Neural cell (in vitro differentiated cells): Measurements from ENCODE around the gene ALKBH3. TPM values are rescaled to one million over a fixed set of nuclear protein-coding genes. Genes with fewer than 3 reads are reported as not detected.

Experiments used
- H2AFZ ChIP-seq: fragments of 200-600, 300-800 bp; sonication (generic), shearing (Covaris generic); 2 replicates; pipeline ENCODE4 v1.6.0; 2014; ENCODE audit warnings: low read depth, mild to moderate bottlenecking, antibody characterized with exemption, low read length, moderate library complexity
- H3F3A ChIP-seq: fragments of 200-600 bp; shearing (Covaris generic); 2 replicates; pipeline ENCODE4 v1.6.1; 2016; ENCODE audit warnings: mild to moderate bottlenecking, moderate library complexity, mixed read lengths, antibody characterized with exemption, low read length; ENCODE audit not compliant: insufficient read depth, poor library complexity, severe bottlenecking
- H3K27ac ChIP-seq: fragments of 200-600, 300-800 bp; sonication (generic), shearing (Covaris generic); 2 replicates; pipeline ENCODE4 v1.5.1; 2014; ENCODE audit warnings: mild to moderate bottlenecking, low read length, moderate library complexity
- H3K27me3 ChIP-seq: fragments of 300-800, 200-600 bp; sonication (generic), shearing (Covaris generic); 2 replicates; pipeline ENCODE4 v1.6.0; 2014; ENCODE audit warnings: mild to moderate bottlenecking, low read depth, low read length, moderate library complexity; ENCODE audit not compliant: insufficient read depth
- H3K36me3 ChIP-seq: fragments of 300-800, 200-600 bp; sonication (generic), shearing (Covaris generic); 2 replicates; pipeline ENCODE4 v1.5.1; 2014; ENCODE audit warnings: mild to moderate bottlenecking, antibody characterized with exemption, low read length, moderate library complexity; ENCODE audit not compliant: insufficient read depth
- H3K4me2 ChIP-seq: fragments of 300-800, 200-600 bp; sonication (generic), shearing (Covaris generic); 2 replicates; pipeline ENCODE4 v1.6.0; 2014; ENCODE audit warnings: mild to moderate bottlenecking, low read length
- H3K4me3 ChIP-seq: fragments of 300-800, 200-600 bp; sonication (generic), shearing (Covaris generic); 2 replicates; pipeline ENCODE4 v1.5.1; 2014; ENCODE audit warnings: mild to moderate bottlenecking, low read length, moderate library complexity
- H3K79me2 ChIP-seq: fragments of 200-600 bp; shearing (Covaris generic); replicated peaks from 2 replicates; pipeline ENCODE4 v1.6.0; 2014; ENCODE audit warnings: mild to moderate bottlenecking, low read length, moderate library complexity; ENCODE audit not compliant: insufficient read depth
- H3K9ac ChIP-seq: fragments of 300-800, 200-600 bp; sonication (generic), shearing (Covaris generic); 2 replicates; pipeline ENCODE4 v1.6.1; 2016; ENCODE audit warnings: mild to moderate bottlenecking, low read length, mixed read lengths
- H3K9me2 ChIP-seq: fragments of 200-600 bp; shearing (Covaris generic); 2 replicates; pipeline ENCODE4 v1.6.1; 2016; ENCODE audit warnings: mild to moderate bottlenecking, low read length, mixed read lengths; ENCODE audit not compliant: insufficient read depth
- H3K9me3 ChIP-seq: fragments of 200-600, 300-800 bp; sonication (generic), shearing (Covaris generic); 2 replicates; pipeline ENCODE4 v1.6.1; 2016; ENCODE audit warnings: mild to moderate bottlenecking, mixed run types, low read length, moderate library complexity, mixed read lengths
- H4K20me1 ChIP-seq: fragments of 200-600 bp; shearing (Covaris generic); 2 replicates; pipeline ENCODE4 v1.6.1; 2016; ENCODE audit warnings: mild to moderate bottlenecking, mixed run types; ENCODE audit not compliant: insufficient read depth
- EP300 ChIP-seq: fragments of 450-650 bp; conservative IDR thresholded peaks from 2 replicates; pipeline ENCODE4 v1.6.1; 2014; ENCODE audit warnings: antibody characterized with exemption, mild to moderate bottlenecking, moderate library complexity; ENCODE audit not compliant: poor library complexity, severe bottlenecking
- EZH2 ChIP-seq: fragments of 200-600, 300-800 bp; shearing (Covaris generic), sonication (generic); IDR thresholded peaks from 2 replicates; pipeline ENCODE4 v1.6.1; 2014; ENCODE audit warnings: antibody characterized with exemption, low read length, borderline replicate concordance, mild to moderate bottlenecking; ENCODE audit not compliant: insufficient read depth, poor library complexity, severe bottlenecking
- MXI1 ChIP-seq: fragments of 450-650 bp; conservative IDR thresholded peaks from 2 replicates; pipeline ENCODE4 v1.6.1; 2014; ENCODE audit warnings: antibody characterized with exemption, mild to moderate bottlenecking; ENCODE audit not compliant: poor library complexity, severe bottlenecking
- POLR2AphosphoS5 ChIP-seq: IDR thresholded peaks from 2 replicates; pipeline ENCODE4 v1.6.1; 2012
- RAD21 ChIP-seq: fragments of 450-650 bp; conservative IDR thresholded peaks from 2 replicates; pipeline ENCODE4 v1.6.1; 2014; ENCODE audit warnings: antibody characterized with exemption, mild to moderate bottlenecking, moderate library complexity
- SMC3 ChIP-seq: fragments of 450-650 bp; conservative IDR thresholded peaks from 2 replicates; pipeline ENCODE4 v1.6.1; 2014; ENCODE audit warnings: antibody characterized with exemption, mild to moderate bottlenecking, moderate library complexity; ENCODE audit not compliant: poor library complexity
- TAF1 ChIP-seq: IDR thresholded peaks from 2 replicates; pipeline ENCODE4 v1.6.1; 2012; ENCODE audit warnings: low read depth
- polyA plus RNA-seq: library from polyadenylated mRNA; depleted of rRNA; stranded (reverse); fragments of >200 nt; gene quantifications from 2 replicates; pipeline ENCODE4 v1.2.3, GENCODE V29; 2014
- TF ChIP-seq, protein P1 (sequence below): fragments of 450-650 bp; IDR thresholded peaks from 2 replicates; pipeline ENCODE4 v1.5.1; 2014; ENCODE audit warnings: antibody characterized with exemption, mild to moderate bottlenecking, moderate library complexity; ENCODE audit not compliant: poor library complexity, severe bottlenecking
- TF ChIP-seq, protein P2 (sequence below): IDR thresholded peaks from 2 replicates; pipeline ENCODE4 v1.6.1; 2012; ENCODE audit warnings: borderline replicate concordance

Gene ALKBH3
- polyA plus RNA-seq, 1 donor from 2014 or later: 27.0 TPM

DNA sequence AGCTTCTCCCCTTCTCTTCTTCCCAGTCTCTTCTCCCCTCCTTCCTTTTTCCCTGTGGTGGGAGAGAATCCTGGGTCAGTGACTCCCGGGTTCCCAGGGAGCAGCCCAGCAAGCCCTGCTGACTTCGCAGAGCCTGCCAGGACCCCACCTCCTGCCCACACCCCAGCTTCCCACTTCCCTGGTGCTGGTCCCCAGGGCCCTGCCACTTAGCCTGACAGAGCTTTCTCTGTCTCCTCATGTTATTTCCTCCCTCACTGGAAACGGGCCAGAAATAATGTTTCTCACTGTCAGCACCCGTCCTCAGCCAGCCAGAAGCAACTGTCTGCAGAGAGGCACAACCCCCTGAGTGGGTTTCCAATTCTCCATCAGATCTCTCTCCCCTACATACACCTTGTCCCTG, 88.9 kb downstream of the ALKBH3 start:
- no peaks in the 10 kb centered on the region for H4K20me1 ChIP-seq
- no peaks in the 10 kb centered on the region for H3K36me3 ChIP-seq
- no peak overlapping the region for H2AFZ ChIP-seq
- no peak overlapping the region for H3K27ac ChIP-seq
- H3K27me3 ChIP-seq: no peaks in the 10 kb centered on the region
- H3K79me2 ChIP-seq: no peaks in the 10 kb centered on the region
- H3K9me2 ChIP-seq: no peaks in the 10 kb centered on the region
- no peak overlapping the region for H3K4me3 ChIP-seq
- no peaks in the 10 kb centered on the region for H3F3A ChIP-seq
- no peaks in the 10 kb centered on the region for H3K9me3 ChIP-seq
- H3K4me2 ChIP-seq: no peak overlapping the region
- TF ChIP-seq EP300: no peak
- TF ChIP-seq MXI1: no peak
- TF ChIP-seq, protein P1, sequence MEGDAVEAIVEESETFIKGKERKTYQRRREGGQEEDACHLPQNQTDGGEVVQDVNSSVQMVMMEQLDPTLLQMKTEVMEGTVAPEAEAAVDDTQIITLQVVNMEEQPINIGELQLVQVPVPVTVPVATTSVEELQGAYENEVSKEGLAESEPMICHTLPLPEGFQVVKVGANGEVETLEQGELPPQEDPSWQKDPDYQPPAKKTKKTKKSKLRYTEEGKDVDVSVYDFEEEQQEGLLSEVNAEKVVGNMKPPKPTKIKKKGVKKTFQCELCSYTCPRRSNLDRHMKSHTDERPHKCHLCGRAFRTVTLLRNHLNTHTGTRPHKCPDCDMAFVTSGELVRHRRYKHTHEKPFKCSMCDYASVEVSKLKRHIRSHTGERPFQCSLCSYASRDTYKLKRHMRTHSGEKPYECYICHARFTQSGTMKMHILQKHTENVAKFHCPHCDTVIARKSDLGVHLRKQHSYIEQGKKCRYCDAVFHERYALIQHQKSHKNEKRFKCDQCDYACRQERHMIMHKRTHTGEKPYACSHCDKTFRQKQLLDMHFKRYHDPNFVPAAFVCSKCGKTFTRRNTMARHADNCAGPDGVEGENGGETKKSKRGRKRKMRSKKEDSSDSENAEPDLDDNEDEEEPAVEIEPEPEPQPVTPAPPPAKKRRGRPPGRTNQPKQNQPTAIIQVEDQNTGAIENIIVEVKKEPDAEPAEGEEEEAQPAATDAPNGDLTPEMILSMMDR: no peak
- TF ChIP-seq POLR2AphosphoS5: no peak
- no peak for TF ChIP-seq RAD21
- TF ChIP-seq EZH2: no peak
- TF ChIP-seq TAF1: no peak
- TF ChIP-seq, protein P2, sequence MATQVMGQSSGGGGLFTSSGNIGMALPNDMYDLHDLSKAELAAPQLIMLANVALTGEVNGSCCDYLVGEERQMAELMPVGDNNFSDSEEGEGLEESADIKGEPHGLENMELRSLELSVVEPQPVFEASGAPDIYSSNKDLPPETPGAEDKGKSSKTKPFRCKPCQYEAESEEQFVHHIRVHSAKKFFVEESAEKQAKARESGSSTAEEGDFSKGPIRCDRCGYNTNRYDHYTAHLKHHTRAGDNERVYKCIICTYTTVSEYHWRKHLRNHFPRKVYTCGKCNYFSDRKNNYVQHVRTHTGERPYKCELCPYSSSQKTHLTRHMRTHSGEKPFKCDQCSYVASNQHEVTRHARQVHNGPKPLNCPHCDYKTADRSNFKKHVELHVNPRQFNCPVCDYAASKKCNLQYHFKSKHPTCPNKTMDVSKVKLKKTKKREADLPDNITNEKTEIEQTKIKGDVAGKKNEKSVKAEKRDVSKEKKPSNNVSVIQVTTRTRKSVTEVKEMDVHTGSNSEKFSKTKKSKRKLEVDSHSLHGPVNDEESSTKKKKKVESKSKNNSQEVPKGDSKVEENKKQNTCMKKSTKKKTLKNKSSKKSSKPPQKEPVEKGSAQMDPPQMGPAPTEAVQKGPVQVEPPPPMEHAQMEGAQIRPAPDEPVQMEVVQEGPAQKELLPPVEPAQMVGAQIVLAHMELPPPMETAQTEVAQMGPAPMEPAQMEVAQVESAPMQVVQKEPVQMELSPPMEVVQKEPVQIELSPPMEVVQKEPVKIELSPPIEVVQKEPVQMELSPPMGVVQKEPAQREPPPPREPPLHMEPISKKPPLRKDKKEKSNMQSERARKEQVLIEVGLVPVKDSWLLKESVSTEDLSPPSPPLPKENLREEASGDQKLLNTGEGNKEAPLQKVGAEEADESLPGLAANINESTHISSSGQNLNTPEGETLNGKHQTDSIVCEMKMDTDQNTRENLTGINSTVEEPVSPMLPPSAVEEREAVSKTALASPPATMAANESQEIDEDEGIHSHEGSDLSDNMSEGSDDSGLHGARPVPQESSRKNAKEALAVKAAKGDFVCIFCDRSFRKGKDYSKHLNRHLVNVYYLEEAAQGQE: no peak
- no peak for TF ChIP-seq SMC3
- H3K9ac ChIP-seq: no peak overlapping the region

Other genes with a start within 250 kb of the ALKBH3 start
- 56.9 and 58.8 TPM in 2 replicates for gene HSD17B12, start 200.1 kb upstream of the ALKBH3 start, polyA plus RNA-seq
- 49.9 and 53.2 TPM in 2 replicates for gene C11orf96, start 61.8 kb downstream of the ALKBH3 start, polyA plus RNA-seq
- gene ACCSL, start 167.2 kb downstream of the ALKBH3 start, polyA plus RNA-seq: 0.46 TPM in 1 of 2 replicates, not detected in the other
- not detected in 2 replicates for gene ACCS, start 185.4 kb downstream of the ALKBH3 start, polyA plus RNA-seq
- gene EXT2, start 214.8 kb downstream of the ALKBH3 start, polyA plus RNA-seq: 77.5 and 82.6 TPM in 2 replicates